ENCODE measurements around the gene CRABP2. TPM values are rescaled to one million over a fixed set of nuclear protein-coding genes. Genes with fewer than 3 reads are reported as not detected.
A peak's percentile ranks its signal among the peaks of the same experiment; 100 is the strongest.

CRABP2 gene
- total RNA-seq, 3 donors from 2014 or later, result 4.2 to 61.6 (median 28.2) TPM

DNA sequence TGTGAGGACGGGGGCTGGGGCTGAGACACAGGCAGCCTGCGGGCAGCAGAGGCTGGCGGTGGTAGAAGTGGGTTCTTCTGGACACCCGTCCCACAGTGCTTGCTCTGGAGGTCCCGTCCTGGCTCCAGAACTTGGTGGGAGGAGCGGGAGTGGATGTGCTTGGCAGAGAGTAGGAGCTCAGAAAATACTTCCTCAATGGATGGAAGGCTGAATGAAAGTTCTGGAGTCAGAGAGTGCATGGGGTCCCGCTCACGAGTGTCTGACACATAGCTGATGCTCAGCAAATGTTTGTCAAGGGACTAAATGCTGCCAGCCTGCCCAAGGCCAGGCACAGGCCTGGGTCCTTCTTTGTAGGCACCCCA, 14.7 kb downstream of the CRABP2 start:
- intact Hi-C loops (cut with DNase I; ENCODE audit: low total_unique reads), result no loop called here
- Histone ChIP-seq H3K27ac (peak overlapping the region; percentile 84 to 90), H3K36me3 (no peaks in the 10 kb centered on the region), H3K27me3 (no peaks in the 10 kb centered on the region), H3K9me3 (no peaks in the 10 kb centered on the region), H3K4me3 (no peak overlapping the region), H3K4me1 (peaks cover 21 to 43% of the 10 kb centered on the region in 2 donors)
- TF ChIP-seq POLR2AphosphoS5 (IDR thresholded peaks at IDR 0.05) (no peak), POLR2A (IDR thresholded peaks at IDR 0.05) (no peak)
- TF ChIP-seq, protein P1, sequence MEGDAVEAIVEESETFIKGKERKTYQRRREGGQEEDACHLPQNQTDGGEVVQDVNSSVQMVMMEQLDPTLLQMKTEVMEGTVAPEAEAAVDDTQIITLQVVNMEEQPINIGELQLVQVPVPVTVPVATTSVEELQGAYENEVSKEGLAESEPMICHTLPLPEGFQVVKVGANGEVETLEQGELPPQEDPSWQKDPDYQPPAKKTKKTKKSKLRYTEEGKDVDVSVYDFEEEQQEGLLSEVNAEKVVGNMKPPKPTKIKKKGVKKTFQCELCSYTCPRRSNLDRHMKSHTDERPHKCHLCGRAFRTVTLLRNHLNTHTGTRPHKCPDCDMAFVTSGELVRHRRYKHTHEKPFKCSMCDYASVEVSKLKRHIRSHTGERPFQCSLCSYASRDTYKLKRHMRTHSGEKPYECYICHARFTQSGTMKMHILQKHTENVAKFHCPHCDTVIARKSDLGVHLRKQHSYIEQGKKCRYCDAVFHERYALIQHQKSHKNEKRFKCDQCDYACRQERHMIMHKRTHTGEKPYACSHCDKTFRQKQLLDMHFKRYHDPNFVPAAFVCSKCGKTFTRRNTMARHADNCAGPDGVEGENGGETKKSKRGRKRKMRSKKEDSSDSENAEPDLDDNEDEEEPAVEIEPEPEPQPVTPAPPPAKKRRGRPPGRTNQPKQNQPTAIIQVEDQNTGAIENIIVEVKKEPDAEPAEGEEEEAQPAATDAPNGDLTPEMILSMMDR (IDR thresholded peaks at IDR 0.05), result no peak
- no peak for DNase-seq (ENCODE audit: low spot score in 2 of 2)

DNA sequence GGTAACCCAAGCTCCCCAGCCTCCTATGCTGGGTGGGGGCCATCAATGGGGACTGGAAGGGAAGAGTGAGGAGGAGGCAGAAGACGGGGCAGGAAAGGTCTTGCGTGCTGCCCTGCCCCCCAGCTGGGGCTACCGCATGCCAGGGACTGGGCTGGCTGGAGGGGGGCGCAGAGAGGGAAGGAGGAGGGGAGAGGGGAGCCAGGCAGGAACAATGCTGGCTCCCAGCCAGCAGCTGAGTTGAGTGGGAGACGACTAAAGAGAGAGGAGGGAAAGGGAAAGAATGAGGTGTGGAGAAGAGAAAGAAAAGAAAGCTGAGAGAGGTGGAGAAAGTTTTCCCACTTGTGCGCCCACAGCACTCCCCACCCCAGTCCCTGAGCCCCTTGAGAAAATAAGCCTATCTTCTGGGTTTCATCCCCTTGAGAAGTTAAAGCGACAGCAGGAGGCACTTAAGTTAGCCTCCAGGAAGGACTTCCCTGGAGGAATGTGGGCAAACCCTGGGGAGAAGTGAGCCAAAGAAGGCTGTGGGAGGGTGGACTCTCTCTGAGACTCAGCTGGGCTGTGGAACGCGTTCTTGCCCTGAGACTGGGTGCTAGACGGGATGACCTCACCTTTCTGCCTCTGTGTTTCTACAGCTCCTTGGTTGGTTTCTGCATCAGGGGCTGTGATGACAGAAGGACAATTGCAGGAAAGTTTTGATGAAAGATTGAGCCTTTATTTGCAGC, 15.3 kb downstream of the CRABP2 start:
- H3K36me3 ChIP-seq, result no peaks in the 10 kb centered on the region
- H3K9me3 ChIP-seq, result no peaks in the 10 kb centered on the region
- DNase-seq (ENCODE audit: low spot score in 2 of 2), result no peak
- TF ChIP-seq POLR2AphosphoS5 (IDR thresholded peaks at IDR 0.05) (no peak), POLR2A (IDR thresholded peaks at IDR 0.05) (no peak)
- TF ChIP-seq, protein P1 (IDR thresholded peaks at IDR 0.05), result no peak
- peak overlapping the region; percentile 84 to 90 for H3K27ac ChIP-seq
- intact Hi-C loops (cut with DNase I; ENCODE audit: low total_unique reads), result loop anchor here (2.0 kb wide), 1 partner anchor 35 kb away; no protein-coding TSS in a partner anchor
- no peaks in the 10 kb centered on the region for H3K27me3 ChIP-seq
- H3K4me3 ChIP-seq, result peak overlapping the region in 1 of 3 donors; percentile 56
- peaks cover 21 to 43% of the 10 kb centered on the region in 2 donors for H3K4me1 ChIP-seq

DNA sequence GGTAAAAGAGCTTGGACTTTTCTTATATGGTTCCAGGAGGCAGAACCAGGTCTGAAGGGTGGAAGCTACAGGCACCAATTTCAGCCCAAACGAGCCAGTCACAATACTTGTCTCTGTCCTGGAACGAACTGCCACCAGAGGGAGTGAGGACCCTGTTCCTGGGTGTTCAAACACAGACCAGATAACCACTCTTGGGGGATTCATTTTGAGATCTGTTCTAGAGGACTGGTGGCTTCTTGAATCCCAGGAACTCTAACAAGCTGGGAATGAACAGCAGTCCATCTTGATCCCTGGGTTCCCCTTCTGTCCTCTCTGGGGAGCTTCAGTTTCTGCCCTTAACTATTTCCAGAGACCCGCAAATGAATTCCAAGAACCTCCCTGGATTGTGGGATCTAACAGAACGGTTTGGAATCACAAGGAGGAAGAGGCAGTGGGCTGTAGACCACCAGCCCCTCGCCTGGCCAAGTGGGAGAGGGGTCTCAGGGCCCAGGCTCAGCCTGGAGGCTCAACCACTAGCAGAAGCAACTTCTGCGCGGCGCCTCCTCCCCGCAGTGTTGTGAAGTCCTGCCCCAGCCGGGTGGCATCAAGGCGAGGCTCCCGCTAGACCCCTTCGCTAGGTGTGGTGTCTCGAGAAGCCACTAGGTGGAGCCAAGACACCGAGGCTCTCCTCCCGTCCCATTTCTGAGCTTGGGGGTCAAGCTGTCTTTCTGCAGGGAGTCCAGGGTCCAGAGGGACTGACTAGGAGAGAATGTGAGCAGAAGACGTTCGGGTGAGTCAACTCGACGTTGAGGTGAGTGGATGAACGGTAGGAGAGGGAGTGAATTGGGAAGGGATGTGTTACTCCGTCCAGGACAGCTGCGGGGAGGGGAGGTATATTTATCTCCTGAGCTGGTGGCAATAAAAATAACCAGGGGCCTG, 16.1 kb downstream of the CRABP2 start:
- peak overlapping the region; percentile 26 to 90 for H3K27ac ChIP-seq
- peaks cover 21 to 43% of the 10 kb centered on the region in 2 donors for H3K4me1 ChIP-seq
- no peak for TF ChIP-seq POLR2A (IDR thresholded peaks at IDR 0.05)
- TF ChIP-seq, protein P1 (IDR thresholded peaks at IDR 0.05), result peak; percentile 86 to 98 (median 91)
- TF ChIP-seq POLR2AphosphoS5 (IDR thresholded peaks at IDR 0.05), result peak in 2 of 3 donors; percentile 28 to 33
- intact Hi-C loops (cut with DNase I; ENCODE audit: low total_unique reads), result loop anchor here (2.0 kb wide), 1 partner anchor 36 kb away; no protein-coding TSS in a partner anchor
- H3K36me3 ChIP-seq, result no peaks in the 10 kb centered on the region
- H3K9me3 ChIP-seq, result no peaks in the 10 kb centered on the region
- peak; percentile 72 to 83 for DNase-seq (ENCODE audit: low spot score in 2 of 2)
- H3K4me3 ChIP-seq, result peak overlapping the region in 2 of 3 donors; percentile 1 to 56
- no peaks in the 10 kb centered on the region for H3K27me3 ChIP-seq

DNA sequence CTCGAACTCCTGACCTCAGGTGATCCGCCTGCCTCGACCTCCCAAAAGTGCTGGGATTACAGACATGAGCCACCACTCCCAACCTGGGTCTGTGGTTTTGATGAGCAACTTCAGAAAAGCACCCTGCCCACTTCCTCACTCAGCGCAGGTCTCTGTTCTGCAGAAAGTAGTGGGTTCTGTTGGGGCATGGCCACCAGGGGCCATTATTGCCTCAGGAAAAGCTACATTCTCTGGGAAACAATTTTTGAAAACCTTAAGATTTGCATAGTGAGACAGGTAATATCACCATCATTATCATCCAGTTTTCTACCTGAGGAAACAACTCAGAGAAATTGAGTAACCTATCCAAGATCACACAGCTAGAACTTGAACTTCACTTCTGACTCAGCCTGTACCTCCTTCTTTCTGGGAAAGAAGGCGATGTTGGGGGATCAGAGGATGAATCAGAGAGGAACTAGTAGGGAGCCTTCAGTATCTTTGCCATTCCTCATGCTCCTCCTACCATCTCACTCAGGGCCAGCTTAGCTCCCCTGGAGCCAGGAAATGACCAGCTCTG, 21.1 kb downstream of the CRABP2 start:
- intact Hi-C loops (cut with DNase I; ENCODE audit: low total_unique reads), result no loop called here
- TF ChIP-seq, protein P1 (IDR thresholded peaks at IDR 0.05), result no peak
- TF ChIP-seq POLR2A (IDR thresholded peaks at IDR 0.05), result no peak
- no peak for TF ChIP-seq POLR2AphosphoS5 (IDR thresholded peaks at IDR 0.05)
- no peaks in the 10 kb centered on the region for H3K27me3 ChIP-seq

More for the DNA sequence above, 21.1 kb downstream of the CRABP2 start:
- H3K9me3 ChIP-seq, result no peaks in the 10 kb centered on the region
- no peaks in the 10 kb centered on the region for H3K36me3 ChIP-seq
- no peak overlapping the region for H3K4me3 ChIP-seq
- H3K27ac ChIP-seq, result no peak overlapping the region
- DNase-seq (ENCODE audit: low spot score in 2 of 2), result no peak
- H3K4me1 ChIP-seq, result no peaks in the 10 kb centered on the region
